ENCODE data around the gene GALNT2.

Gene GALNT2

DNA sequence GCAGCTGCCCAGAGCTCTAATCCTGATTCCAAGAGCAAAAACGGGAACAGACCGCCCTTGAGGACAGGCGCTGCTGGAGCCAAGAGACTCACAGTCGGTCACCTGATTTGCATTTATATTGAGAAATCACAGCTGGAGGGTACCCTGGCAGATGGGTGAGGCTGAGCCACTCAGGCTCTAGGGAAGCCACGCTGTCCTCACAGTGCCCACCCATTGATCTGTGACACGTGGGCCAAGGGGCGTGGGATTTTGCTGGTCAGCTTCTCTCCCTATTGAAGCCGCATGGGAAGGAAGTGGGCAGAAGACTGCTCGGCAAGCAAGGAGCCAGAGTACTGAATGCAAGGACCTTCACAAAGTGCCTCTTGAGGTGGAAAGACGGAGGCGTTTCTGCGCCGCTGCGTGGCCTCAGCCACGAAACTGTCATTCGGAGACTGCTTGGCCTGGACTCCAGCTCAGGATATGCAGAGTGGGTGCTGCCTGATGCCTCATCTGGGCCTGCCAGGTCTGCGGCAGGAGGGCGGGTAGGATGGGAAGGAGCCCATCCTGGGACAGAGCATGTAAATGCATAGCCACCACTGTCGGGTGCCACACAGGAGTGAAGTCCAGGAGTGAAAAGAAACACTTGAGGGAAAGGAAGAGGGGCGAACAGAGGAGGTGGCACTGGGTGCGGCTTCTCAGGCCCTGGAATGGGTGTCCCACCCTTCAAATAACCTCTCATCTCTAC lies 219.3 kb downstream of the GALNT2 start:
- H3K27me3 ChIP-seq (replicated peaks; ENCODE audit: control insufficient read depth, insufficient read depth, low read length), result no peaks in the 10 kb centered on the region; the same call in 1 of the 2 replicates
- no peaks in the 10 kb centered on the region for H3K36me3 ChIP-seq (ENCODE audit: control insufficient read depth, insufficient read depth, low read length)
- no peak overlapping the region for H3K4me3 ChIP-seq (replicated peaks; ENCODE audit: low read depth, low read length)
- TF ChIP-seq, protein P1, sequence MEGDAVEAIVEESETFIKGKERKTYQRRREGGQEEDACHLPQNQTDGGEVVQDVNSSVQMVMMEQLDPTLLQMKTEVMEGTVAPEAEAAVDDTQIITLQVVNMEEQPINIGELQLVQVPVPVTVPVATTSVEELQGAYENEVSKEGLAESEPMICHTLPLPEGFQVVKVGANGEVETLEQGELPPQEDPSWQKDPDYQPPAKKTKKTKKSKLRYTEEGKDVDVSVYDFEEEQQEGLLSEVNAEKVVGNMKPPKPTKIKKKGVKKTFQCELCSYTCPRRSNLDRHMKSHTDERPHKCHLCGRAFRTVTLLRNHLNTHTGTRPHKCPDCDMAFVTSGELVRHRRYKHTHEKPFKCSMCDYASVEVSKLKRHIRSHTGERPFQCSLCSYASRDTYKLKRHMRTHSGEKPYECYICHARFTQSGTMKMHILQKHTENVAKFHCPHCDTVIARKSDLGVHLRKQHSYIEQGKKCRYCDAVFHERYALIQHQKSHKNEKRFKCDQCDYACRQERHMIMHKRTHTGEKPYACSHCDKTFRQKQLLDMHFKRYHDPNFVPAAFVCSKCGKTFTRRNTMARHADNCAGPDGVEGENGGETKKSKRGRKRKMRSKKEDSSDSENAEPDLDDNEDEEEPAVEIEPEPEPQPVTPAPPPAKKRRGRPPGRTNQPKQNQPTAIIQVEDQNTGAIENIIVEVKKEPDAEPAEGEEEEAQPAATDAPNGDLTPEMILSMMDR (IDR thresholded peaks at IDR 0.05; ENCODE audit: insufficient read depth, low read length, poor library complexity, severe bottlenecking), result no peak
- DNase-seq (ENCODE audit: extremely low read depth, insufficient read length), result no peak

DNA sequence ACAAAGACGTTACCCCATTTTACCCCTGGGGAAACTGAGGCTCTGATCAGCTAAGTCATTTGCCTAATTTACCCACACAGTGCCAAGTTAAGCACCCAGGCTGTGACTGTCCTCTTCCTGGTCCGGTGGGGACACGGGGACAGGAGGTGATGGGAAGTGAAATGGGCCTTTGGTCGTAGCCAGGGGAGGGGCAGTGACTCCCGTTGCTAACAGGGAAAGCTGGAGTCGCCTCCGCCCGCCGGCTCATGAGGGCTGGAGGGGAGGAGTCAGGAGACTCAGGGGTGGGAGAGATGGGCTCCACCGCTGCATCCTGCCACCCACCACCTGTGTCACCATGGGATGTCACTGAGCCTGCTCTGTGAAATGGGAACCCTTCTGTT lies 219.8 kb downstream of the GALNT2 start:
- Histone ChIP-seq H3K4me3 (replicated peaks; ENCODE audit: low read depth, low read length) (no peak overlapping the region), H3K36me3 (ENCODE audit: control insufficient read depth, insufficient read depth, low read length) (no peaks in the 10 kb centered on the region), H3K27me3 (replicated peaks; ENCODE audit: control insufficient read depth, insufficient read depth, low read length) (no peaks in the 10 kb centered on the region; the same call in 1 of the 2 replicates)
- DNase-seq (ENCODE audit: extremely low read depth, insufficient read length), result no peak
- TF ChIP-seq, protein P1 (IDR thresholded peaks at IDR 0.05; ENCODE audit: insufficient read depth, low read length, poor library complexity, severe bottlenecking), result no peak

DNA sequence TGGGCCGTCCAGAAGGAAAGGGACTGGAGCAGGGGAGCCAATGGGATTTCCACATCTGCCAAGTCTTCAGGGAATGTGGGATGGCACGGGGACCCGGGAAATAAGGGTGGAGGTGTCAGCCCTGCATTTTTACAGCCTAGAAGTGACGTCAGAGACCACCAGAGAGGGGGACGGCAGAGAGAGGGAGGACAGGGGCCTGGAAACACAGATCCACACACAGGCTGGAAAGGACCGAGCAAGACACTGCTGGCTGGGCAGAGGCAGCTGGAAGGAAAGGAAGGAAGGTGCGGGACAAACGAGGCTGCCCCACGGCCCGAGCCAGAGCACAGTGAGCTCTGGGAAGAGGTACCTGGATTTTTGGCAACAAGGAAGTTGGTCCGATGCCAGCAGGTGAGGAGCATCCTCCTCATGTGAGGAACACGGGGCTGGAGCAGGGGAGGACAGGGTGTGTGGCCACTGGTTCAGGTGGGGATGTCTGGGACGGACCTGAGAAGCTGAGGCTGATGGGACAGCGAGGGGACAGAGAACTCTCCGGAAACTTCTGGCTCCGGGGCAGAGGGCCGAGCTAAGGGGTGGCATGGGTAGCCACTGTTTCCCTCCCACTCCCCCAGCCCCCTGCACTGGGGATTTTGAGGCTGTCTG lies 220.8 kb downstream of the GALNT2 start:
- H3K36me3 ChIP-seq (ENCODE audit: control insufficient read depth, insufficient read depth, low read length), result no peaks in the 10 kb centered on the region
- no peaks in the 10 kb centered on the region; the same call in 1 of the 2 replicates for H3K27me3 ChIP-seq (replicated peaks; ENCODE audit: control insufficient read depth, insufficient read depth, low read length)
- TF ChIP-seq, protein P1 (IDR thresholded peaks at IDR 0.05; ENCODE audit: insufficient read depth, low read length, poor library complexity, severe bottlenecking), result no peak
- DNase-seq (ENCODE audit: extremely low read depth, insufficient read length), result no peak
- no peak overlapping the region for H3K4me3 ChIP-seq (replicated peaks; ENCODE audit: low read depth, low read length)

DNA sequence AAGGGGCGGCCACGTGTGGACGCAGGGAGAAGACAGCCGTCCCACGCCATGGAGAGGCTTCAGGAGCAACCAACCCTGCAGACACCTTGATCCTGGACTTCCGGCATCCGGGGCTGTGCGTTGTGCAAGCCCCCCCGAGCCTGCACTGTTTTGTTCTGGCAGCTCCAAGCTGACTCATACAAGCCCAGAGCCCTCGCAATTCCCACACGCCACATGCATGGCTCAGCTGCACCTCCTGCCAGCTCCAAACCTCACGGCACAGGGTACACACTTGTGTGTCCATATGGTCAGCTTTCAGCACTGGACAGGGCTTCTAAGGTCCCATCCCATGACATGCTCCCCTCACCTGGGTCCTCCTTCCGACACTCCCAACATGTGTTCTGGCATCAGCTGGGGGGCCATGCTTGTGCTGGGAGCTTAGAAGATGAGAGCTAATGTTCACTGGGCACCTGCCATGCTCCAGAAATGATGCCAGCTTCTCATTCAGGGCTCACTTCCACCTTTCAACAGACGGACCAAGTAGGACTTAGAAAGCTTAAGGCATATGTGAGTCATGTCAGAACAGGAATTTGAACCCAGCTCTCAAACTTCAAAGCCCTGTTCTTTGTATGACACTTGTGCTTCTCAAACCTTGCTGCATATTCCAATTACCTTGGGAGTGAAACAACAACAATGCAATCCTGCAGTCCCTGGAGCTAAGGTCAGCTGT lies 221.8 kb downstream of the GALNT2 start:
- Histone ChIP-seq H3K36me3 (ENCODE audit: control insufficient read depth, insufficient read depth, low read length) (no peaks in the 10 kb centered on the region), H3K27me3 (replicated peaks; ENCODE audit: control insufficient read depth, insufficient read depth, low read length) (peaks cover 2% of the 10 kb centered on the region), H3K4me3 (replicated peaks; ENCODE audit: low read depth, low read length) (no peak overlapping the region)
- no peak for DNase-seq (ENCODE audit: extremely low read depth, insufficient read length)
- TF ChIP-seq, protein P1 (IDR thresholded peaks at IDR 0.05; ENCODE audit: insufficient read depth, low read length, poor library complexity, severe bottlenecking), result no peak

DNA sequence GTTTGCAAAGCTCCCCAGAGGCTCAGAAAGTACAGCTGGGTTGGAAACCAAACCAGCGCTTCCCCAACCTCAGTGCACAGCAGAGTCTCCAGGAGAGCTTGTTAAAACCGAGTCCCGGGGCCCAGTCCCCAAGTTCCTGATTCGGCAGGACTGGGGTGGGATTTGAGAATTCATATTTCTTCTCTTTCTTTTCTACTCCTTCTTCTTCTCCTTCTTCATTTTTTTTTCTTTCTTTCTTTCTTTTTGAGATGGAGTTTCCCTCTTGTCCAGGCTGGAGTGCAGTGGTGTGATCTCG lies 222.3 kb downstream of the GALNT2 start:
- TF ChIP-seq, protein P1 (IDR thresholded peaks at IDR 0.05; ENCODE audit: insufficient read depth, low read length, poor library complexity, severe bottlenecking), result no peak
- no peaks in the 10 kb centered on the region for H3K36me3 ChIP-seq (ENCODE audit: control insufficient read depth, insufficient read depth, low read length)
- DNase-seq (ENCODE audit: extremely low read depth, insufficient read length), result no peak
- peaks cover 2% of the 10 kb centered on the region for H3K27me3 ChIP-seq (replicated peaks; ENCODE audit: control insufficient read depth, insufficient read depth, low read length)
- H3K4me3 ChIP-seq (replicated peaks; ENCODE audit: low read depth, low read length), result no peak overlapping the region
